HG02678 (cell line): Measurements from ENCODE around the gene PPM1H.
"Not testable (repeated sequence)": the region's sequence is repeated elsewhere in the genome, so short reads cannot be mapped to it uniquely, and the experiment has no call there.

ENCODE experiments used
- ATAC-seq: cut with Tn5 transposase; IDR thresholded peaks from one replicate; pipeline ENCODE4 v1.9.1; 2021; ENCODE audit warnings: mild to moderate bottlenecking, moderate library complexity; ENCODE audit not compliant: unreplicated experiment

PPM1H gene

GRCh38 chr12:62771828-62772227 is 163.1 kb downstream of the PPM1H start:
- ATAC-seq: no peak

- ATAC-seq: no peak
Observed at GRCh38 chr12:62770381-62770780, 164.6 kb downstream of the PPM1H start.

- ATAC-seq: no peak
Observed at GRCh38 chr12:62769076-62769619, 165.8 kb downstream of the PPM1H start.

GRCh38 chr12:62767946-62768345 is 167.0 kb downstream of the PPM1H start:
- no peak for ATAC-seq

- no peak for ATAC-seq
Observed at GRCh38 chr12:62767496-62767895, 167.5 kb downstream of the PPM1H start.

- no peak for ATAC-seq
Observed at GRCh38 chr12:62766496-62766895, 168.5 kb downstream of the PPM1H start.

GRCh38 chr12:62763861-62764645 is 170.9 kb downstream of the PPM1H start:
- no peak for ATAC-seq

GRCh38 chr12:62763312-62763711 is 171.6 kb downstream of the PPM1H start:
- no peak for ATAC-seq

GRCh38 chr12:62762645-62763044 is 172.3 kb downstream of the PPM1H start:
- ATAC-seq: no peak

GRCh38 chr12:62761658-62762057 is 173.3 kb downstream of the PPM1H start:
- ATAC-seq: no peak

GRCh38 chr12:62760779-62761178 is 174.2 kb downstream of the PPM1H start:
- peak; percentile 92 for ATAC-seq

GRCh38 chr12:62760341-62760740 is 174.6 kb downstream of the PPM1H start:
- not testable (repeated sequence) for ATAC-seq

GRCh38 chr12:62758216-62758615 is 176.7 kb downstream of the PPM1H start:
- ATAC-seq: no peak

- no peak for ATAC-seq
Observed at GRCh38 chr12:62757048-62757447, 177.9 kb downstream of the PPM1H start.

GRCh38 chr12:62754706-62755105 is 180.2 kb downstream of the PPM1H start:
- ATAC-seq: no peak

- ATAC-seq: no peak
Observed at GRCh38 chr12:62751810-62752155, 183.2 kb downstream of the PPM1H start.

GRCh38 chr12:62750941-62751809 is 183.8 kb downstream of the PPM1H start:
- no peak for ATAC-seq

- ATAC-seq: no peak
Observed at GRCh38 chr12:62749586-62749985, 185.4 kb downstream of the PPM1H start.

GRCh38 chr12:62748941-62749468 is 185.9 kb downstream of the PPM1H start:
- ATAC-seq: no peak

- no peak for ATAC-seq
Observed at GRCh38 chr12:62744551-62744950, 190.4 kb downstream of the PPM1H start.

GRCh38 chr12:62739266-62740015 is 195.5 kb downstream of the PPM1H start:
- no peak for ATAC-seq
